Measurements from ENCODE around the gene GAS2L1. TPM values are rescaled to one million over a fixed set of nuclear protein-coding genes. Genes with fewer than 3 reads are reported as not detected.

Gene GAS2L1
- total RNA-seq, 4 donors from 2014 or later: 58.0 to 75.0 (median 67.8) TPM

DNA sequence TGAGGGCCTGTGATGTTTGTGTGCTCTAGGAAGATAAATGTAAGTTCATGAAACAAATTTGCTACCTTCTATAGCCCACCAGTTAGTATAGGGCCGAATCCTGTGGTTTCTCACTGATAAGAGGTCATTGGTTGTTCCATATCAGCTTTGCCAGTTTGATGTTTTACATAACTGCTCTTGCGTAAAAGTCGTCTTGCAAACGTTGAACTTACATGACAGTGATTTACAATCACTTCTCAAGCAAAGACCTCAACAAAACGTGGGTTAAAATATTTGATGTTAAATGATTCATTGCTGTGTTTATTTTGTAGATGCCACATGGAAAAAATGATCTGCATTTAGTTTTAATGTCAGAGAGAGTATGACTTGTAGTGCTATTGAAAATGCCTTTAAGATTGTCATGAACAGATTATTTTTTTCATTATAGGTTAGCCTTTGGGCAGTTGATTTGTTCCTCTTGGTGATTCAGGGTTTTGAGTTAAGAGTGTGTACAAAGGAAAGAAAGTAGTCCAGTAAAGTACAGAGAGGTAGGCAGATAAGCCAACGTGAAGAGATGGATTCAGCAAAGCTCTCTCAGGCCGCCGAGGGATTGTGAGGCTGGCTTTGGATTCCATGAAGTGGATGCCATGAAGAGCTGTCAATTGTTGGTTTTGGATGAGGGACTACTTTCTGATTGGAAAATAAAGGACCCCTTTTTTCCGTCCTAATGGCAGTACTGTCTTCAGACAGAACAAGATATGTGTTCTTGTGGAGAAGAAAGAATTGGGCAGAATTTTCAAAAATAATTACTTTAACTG is 35.8 kb upstream of the GAS2L1 start:
- intact Hi-C loops (cut with DNase I; ENCODE audit: low total_unique reads): no loop called here
- no peak for TF ChIP-seq CTCF (IDR thresholded peaks at IDR 0.05)
- no peak for TF ChIP-seq POLR2A (IDR thresholded peaks at IDR 0.05)
- no peak overlapping the region for H3K4me3 ChIP-seq (ENCODE audit: low read depth, poor library complexity, severe bottlenecking)
- no peak for DNase-seq (ENCODE audit: low spot score in 2 of 2)
- WGBS, 2 donors: 17 to 19% methylated on average over 9 of the region's 9 CpGs

- 59 to 77% methylated on average over 2 of the region's 2 CpGs for WGBS, 2 donors
- intact Hi-C loops (cut with DNase I; ENCODE audit: low total_unique reads): no loop called here
- no peak for DNase-seq (ENCODE audit: low spot score in 2 of 2)
- TF ChIP-seq POLR2A (IDR thresholded peaks at IDR 0.05): no peak
- no peak for TF ChIP-seq CTCF (IDR thresholded peaks at IDR 0.05)
- H3K4me3 ChIP-seq (ENCODE audit: low read depth, poor library complexity, severe bottlenecking): no peak overlapping the region
These were observed 33.8 kb upstream of the GAS2L1 start for GRCh38 chr22:29272624-29273023.

GRCh38 chr22:29275167-29275566 is 31.3 kb upstream of the GAS2L1 start:
- 58 to 61% methylated on average over 3 of the region's 3 CpGs for WGBS, 2 donors
- intact Hi-C loops (cut with DNase I; ENCODE audit: low total_unique reads): no loop called here
- H3K4me3 ChIP-seq (ENCODE audit: low read depth, poor library complexity, severe bottlenecking): no peak overlapping the region
- no peak for DNase-seq (ENCODE audit: low spot score in 2 of 2)
- TF ChIP-seq CTCF (IDR thresholded peaks at IDR 0.05): no peak
- TF ChIP-seq POLR2A (IDR thresholded peaks at IDR 0.05): no peak

- H3K4me3 ChIP-seq (ENCODE audit: low read depth, poor library complexity, severe bottlenecking): no peak overlapping the region
- TF ChIP-seq CTCF (IDR thresholded peaks at IDR 0.05): no peak
- no peak for TF ChIP-seq POLR2A (IDR thresholded peaks at IDR 0.05)
- 51 to 62% methylated on average over 3 of the region's 3 CpGs for WGBS, 2 donors
- DNase-seq (ENCODE audit: low spot score in 2 of 2): no peak
- intact Hi-C loops (cut with DNase I; ENCODE audit: low total_unique reads): no loop called here
These were observed 30.5 kb upstream of the GAS2L1 start for GRCh38 chr22:29275819-29276565.

GRCh38 chr22:29277927-29278326 is 28.5 kb upstream of the GAS2L1 start:
- no peak for TF ChIP-seq CTCF (IDR thresholded peaks at IDR 0.05)
- no peak for TF ChIP-seq POLR2A (IDR thresholded peaks at IDR 0.05)
- no peak for DNase-seq (ENCODE audit: low spot score in 2 of 2)
- WGBS, 2 donors: 92 to 100% methylated on average over 1 of the region's 1 CpG
- H3K4me3 ChIP-seq (ENCODE audit: low read depth, poor library complexity, severe bottlenecking): no peak overlapping the region
- intact Hi-C loops (cut with DNase I; ENCODE audit: low total_unique reads): no loop called here
